A204.1 (cell line): ENCODE data around the gene SV2C.
"Not testable (repeated sequence)": the region's sequence is repeated elsewhere in the genome, so short reads cannot be mapped to it uniquely, and the experiment has no call there.

ENCODE experiments used
- FAIRE-seq: peaks from 2 replicates; lab custom pipeline; 2012; peaks lifted over from hg19 to GRCh38; lab: Jason Lieb, UNC

The SV2C gene

DNA sequence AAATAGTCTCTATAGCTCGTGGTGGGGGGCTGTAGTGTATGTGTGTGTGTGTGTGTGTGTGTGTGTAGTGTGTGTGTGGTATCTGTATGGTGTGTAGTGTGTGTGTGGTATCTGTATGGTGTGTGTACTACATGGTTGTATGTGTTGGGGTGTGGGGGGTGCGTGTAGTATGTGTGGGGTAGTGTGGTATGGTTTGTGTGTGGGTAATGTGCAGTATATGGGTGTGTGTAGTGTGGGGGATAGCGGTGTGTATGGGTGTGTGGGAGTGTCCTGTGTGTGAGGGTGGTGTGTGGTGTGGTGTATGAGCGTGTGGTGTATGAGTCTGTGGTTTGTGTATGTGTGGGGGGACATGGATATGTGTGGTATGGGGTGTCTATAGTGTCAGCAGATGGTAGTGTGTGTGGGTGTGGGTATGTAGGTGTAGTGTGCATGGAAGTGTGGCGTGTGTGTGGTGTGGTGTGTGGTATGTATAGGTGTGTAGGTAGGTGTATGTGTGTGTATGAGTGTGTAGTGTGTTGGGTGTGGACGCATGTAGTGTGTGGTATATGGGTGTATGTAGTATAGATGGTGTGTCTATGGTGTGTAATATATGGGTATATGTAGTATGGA is 174.1 kb downstream of the SV2C start:
- FAIRE-seq: no peak

- FAIRE-seq: no peak
These were observed 174.7 kb downstream of the SV2C start for GRCh38 chr5:76257897-76258296.

DNA sequence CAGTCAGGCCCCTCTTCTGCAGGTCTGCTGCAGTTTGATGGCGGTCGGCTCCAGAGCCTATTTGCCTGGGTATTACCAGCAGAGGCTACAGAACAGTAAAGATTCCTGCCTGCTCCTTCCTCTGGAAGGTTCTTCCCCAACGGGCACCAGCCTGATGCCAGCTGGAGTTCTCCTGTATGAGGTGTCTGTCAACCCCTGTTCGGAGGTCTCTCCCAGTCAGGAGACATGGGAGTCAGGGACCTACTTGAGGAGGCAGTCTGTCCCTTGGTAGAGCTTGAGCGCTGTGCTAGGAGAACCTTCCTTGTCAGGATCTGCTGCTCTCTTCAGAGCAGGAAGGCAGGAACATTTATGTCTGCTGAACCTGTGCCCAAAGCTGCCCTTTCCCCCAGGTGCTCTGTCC is 181.5 kb downstream of the SV2C start:
- no peak for FAIRE-seq

- FAIRE-seq: no peak
These were observed 186.2 kb downstream of the SV2C start for GRCh38 chr5:76269259-76269931.

DNA sequence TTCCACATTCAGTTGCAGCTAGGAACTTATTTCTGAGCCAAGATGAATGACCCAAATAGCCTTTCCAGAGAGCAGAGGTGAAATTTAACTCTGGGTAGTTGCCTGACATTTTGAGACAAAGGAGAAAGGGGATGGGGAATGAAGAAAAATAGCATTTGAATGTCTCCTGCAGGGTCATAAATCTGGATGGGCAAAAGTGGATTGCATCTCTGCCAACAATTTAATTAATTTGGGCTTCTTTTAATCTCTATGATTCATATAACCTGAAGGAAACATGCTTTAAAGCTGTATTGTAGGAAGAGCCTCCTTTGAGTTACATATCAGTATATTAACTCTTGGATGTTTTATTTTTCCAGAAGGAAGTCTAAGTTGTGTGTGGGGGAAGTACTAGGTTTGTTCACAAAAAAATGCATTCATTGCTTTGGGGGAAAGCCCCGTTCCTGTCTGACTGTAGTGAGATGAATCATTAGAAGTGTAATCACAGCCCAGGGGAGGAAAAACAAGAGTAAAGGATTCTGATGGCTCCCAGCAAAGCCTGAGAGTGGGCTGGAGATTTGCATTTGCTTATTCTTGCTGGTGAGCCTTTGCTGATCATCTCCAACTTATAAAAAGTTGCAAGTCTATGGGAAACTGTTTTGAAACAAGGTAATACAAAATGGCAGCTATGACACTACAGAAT is 186.9 kb downstream of the SV2C start:
- no peak for FAIRE-seq

- FAIRE-seq: no peak
These were observed 188.7 kb downstream of the SV2C start for GRCh38 chr5:76271836-76272235.

DNA sequence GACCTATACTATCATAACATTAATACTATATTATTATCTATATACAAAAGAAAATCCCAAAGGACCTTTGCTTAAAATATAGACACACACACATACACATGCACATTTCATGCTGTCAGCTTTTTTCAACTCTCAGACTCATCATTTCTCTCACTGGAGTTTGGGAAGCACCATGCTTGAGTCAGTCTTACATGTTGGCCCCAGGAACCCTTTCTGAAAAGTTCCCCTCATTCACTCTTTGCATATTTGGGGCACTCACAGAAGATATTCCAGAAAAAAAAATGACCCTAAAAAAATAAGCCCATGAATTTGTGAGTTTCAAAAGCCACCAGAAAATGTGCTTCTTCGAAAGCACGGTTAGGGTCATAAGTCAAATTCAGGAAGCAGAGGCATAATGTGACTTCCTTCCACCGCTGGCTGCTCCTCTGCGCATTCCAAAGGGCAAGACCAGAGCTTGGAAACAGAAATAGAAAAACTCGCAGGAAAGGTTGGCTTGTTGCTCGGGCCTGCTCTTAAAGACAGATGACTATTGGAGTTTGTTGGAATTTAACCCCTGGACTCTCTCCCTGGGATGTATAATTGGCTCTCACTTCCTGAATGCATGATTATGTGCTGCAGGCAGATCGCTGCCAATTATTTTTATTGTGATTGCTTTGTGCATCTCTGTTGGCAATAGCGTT is 190.2 kb downstream of the SV2C start:
- no peak for FAIRE-seq

GRCh38 chr5:76274571-76274970 is 191.4 kb downstream of the SV2C start:
- FAIRE-seq: no peak

- no peak for FAIRE-seq
These were observed 194.6 kb downstream of the SV2C start for GRCh38 chr5:76277736-76278135.

DNA sequence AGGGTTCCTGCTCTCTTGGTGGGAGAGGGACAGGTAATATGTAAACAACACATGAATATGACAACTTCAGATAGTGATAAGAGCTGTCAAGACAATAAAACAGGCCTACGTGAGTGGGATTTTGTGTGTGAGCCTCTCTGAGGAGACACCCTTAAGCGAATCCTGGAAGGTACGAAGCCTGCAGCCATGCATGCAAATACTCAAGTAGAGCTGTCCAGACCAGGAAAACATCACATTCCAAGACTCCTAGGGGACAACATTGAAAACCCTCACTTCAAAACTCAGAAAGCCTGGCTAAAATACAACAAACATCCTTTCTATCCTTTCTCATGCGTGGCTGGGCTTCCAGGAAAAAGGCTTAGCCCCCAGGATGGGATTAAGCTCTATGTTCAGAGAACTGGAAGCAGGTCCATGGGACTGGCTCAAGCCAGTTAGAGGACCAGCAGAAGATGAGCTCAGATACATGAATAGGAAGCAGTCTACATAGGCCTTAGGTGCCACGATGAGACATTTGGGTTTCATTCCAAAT is 195.1 kb downstream of the SV2C start:
- no peak for FAIRE-seq

- no peak for FAIRE-seq
These were observed 197.3 kb downstream of the SV2C start for GRCh38 chr5:76280494-76280893.

GRCh38 chr5:76283670-76284069 is 200.5 kb downstream of the SV2C start:
- no peak for FAIRE-seq

- FAIRE-seq: no peak
These were observed 206.5 kb downstream of the SV2C start for GRCh38 chr5:76289692-76290091.

- FAIRE-seq: no peak
These were observed 207.2 kb downstream of the SV2C start for GRCh38 chr5:76290321-76290757.

DNA sequence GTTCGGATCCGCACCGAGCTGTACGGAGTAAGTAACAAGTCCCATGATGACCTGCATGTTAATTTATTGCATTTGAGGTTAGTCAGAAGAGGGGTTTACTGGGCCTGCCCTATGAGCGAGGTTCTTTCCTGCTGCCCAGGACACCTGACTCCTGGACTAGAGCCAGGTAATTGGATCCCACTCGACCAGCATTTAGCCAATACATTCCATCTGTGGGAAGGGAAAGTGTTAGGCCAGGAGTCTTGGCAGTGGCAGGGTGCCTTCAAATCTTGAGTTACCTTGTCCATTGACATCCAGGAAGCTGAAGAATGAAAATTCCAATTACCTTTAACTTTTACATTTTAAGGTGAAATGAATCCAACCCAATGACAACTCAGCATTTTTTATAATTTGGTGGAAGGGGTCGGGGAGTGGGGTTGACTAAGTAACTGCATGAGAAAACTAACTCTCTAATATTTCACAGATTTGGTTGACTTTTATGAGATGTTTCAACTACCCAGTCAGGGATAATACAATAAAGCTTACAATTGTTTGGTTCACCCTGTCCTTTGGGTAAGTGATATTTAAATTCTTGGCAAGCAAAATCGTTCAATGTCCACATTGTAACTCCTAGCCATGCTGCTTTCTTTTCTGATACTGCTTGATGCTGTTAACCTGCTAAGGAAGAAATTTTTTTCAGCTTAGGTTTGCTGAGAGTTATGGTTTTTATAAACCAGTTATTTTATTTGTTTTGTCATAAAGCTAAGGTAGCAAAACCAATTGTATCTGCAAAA is 208.3 kb downstream of the SV2C start:
- FAIRE-seq: no peak

DNA sequence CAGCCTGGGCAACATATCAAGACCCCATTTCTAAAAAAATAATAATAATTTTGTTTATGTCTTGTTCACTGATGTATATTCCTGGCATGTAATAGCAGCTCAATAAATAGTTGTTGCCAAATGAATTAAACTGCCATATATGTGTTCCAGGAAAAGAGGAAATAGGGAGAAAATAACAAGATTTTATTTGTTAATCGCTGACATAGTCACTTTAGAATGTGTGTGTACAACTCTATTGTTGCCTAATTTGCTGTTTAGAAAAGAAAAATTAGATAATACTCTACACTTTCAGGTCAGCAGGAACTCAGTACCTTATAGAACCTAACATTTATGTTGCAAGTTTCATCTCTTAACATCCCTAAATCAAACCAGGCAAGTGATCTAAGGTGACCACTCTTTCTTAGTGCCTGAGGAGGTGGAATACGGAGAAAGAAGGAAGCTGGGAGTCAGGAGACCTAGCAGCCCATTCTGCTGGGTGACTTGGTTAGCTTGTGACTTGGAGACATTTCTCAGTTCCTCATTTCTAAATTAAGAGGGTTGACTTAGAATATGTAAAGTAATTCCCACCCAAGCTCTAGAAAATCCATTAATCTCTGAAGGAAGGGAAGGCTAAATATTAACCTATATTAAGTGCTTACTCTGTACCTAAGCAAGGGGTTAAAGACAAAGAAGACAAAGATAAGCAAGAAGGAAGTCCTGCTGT is 209.6 kb downstream of the SV2C start:
- no peak for FAIRE-seq

DNA sequence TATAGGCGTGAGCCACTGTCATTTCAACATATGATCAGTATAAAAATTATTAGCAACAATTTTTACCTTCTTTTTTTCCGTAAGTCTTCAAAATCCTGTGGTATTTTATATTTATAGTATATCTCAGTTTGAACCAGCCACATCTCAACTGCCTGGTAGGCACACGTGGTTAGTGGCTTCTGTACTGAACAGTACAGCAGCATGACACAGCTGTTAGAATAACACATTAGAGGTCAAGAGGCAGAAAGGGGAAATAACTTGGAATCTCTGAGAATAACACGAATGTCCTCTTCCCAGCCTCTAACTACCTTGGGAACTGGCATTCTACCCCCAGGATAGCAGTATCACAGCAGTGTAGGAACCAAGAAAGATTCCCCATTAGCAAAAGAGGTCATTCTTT is 211.4 kb downstream of the SV2C start:
- FAIRE-seq: no peak

GRCh38 chr5:76298852-76299251 is 215.7 kb downstream of the SV2C start:
- FAIRE-seq: no peak

GRCh38 chr5:76299592-76299991 is 216.4 kb downstream of the SV2C start:
- FAIRE-seq: no peak

GRCh38 chr5:76301932-76302331 is 218.7 kb downstream of the SV2C start:
- FAIRE-seq: not testable (repeated sequence)

DNA sequence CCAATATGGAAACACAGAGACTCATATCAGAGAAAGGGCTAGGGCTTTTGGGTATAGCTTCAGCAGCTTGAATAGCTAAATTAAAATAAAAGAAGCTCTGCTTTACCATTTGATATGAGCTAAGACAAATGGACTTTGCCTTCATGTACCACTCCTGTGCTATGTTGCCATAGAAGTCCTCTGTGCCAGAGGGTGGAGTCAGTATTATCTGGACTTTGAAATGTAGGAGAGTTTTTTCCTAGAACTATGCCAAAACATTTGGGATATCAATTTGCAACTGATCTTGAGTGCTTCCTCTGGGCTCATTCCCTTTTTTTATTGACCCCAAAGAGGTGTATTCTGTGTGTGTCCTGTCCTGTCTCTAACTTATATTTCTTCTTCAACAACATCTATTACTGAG is 219.5 kb downstream of the SV2C start:
- FAIRE-seq: not testable (repeated sequence)
